Measurements from ENCODE around the gene DAAM2.

Gene DAAM2

GRCh38 chr6:39905640-39905975 lies 113.4 kb downstream of the DAAM2 start:
- no peak for DNase-seq (ENCODE audit: low spot score)
- TF ChIP-seq CTCF (IDR thresholded peaks at IDR 0.05; ENCODE audit: extremely low read depth, insufficient read depth, missing control alignments) = no peak
- in situ Hi-C loops (cut with MboI; ENCODE audit: low pct_unique_long_range_greater_than_20kb, low sequenced_read_pairs, unreplicated experiment) = no loop called here

GRCh38 chr6:39906318-39906761 lies 114.2 kb downstream of the DAAM2 start:
- TF ChIP-seq CTCF (IDR thresholded peaks at IDR 0.05; ENCODE audit: extremely low read depth, insufficient read depth, missing control alignments) = no peak
- in situ Hi-C loops (cut with MboI; ENCODE audit: low pct_unique_long_range_greater_than_20kb, low sequenced_read_pairs, unreplicated experiment) = no loop called here
- DNase-seq (ENCODE audit: low spot score) = no peak

GRCh38 chr6:39907871-39908575 lies 115.8 kb downstream of the DAAM2 start:
- DNase-seq (ENCODE audit: low spot score) = no peak
- in situ Hi-C loops (cut with MboI; ENCODE audit: low pct_unique_long_range_greater_than_20kb, low sequenced_read_pairs, unreplicated experiment) = no loop called here
- TF ChIP-seq CTCF (IDR thresholded peaks at IDR 0.05; ENCODE audit: extremely low read depth, insufficient read depth, missing control alignments) = no peak

GRCh38 chr6:39908838-39909583 lies 116.8 kb downstream of the DAAM2 start:
- no peak for DNase-seq (ENCODE audit: low spot score)
- TF ChIP-seq CTCF (IDR thresholded peaks at IDR 0.05; ENCODE audit: extremely low read depth, insufficient read depth, missing control alignments) = no peak
- in situ Hi-C loops (cut with MboI; ENCODE audit: low pct_unique_long_range_greater_than_20kb, low sequenced_read_pairs, unreplicated experiment) = no loop called here

GRCh38 chr6:39909701-39910100 lies 117.5 kb downstream of the DAAM2 start:
- in situ Hi-C loops (cut with MboI; ENCODE audit: low pct_unique_long_range_greater_than_20kb, low sequenced_read_pairs, unreplicated experiment) = no loop called here
- no peak for TF ChIP-seq CTCF (IDR thresholded peaks at IDR 0.05; ENCODE audit: extremely low read depth, insufficient read depth, missing control alignments)
- DNase-seq (ENCODE audit: low spot score) = no peak

- TF ChIP-seq CTCF (IDR thresholded peaks at IDR 0.05; ENCODE audit: extremely low read depth, insufficient read depth, missing control alignments) = no peak
- in situ Hi-C loops (cut with MboI; ENCODE audit: low pct_unique_long_range_greater_than_20kb, low sequenced_read_pairs, unreplicated experiment) = no loop called here
- no peak for DNase-seq (ENCODE audit: low spot score)
These were observed 118.0 kb downstream of the DAAM2 start for GRCh38 chr6:39910164-39910563.
